NCI-H1930 (cell line): ENCODE data around the gene SRP72.

Experiments used
- DNase-seq, 2 experiments: peaks; one replicate each; lab custom pipeline; 2025; lab: John Stamatoyannopoulos, UW

Gene SRP72

DNA sequence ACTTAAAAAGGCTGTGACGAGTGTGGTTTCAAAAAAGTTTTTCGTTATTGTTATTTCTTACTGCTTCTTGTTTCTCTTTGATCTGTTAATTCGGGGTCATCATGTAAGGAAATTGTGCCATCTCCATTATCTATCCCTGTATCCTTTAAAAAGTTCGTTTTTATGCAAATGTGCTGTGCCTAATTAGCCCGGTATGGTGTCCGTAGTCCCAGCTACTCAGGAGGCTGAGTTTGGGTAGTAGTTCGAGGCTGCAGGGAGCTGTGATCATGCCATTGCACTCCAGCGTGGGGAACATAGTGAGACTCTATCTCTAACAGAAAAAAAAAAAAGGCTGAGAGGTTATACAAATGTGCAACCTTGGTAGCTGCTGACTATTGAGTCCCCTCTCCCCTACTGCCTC, 83.2 kb downstream of the SRP72 start:
- DNase-seq = no peak

DNA sequence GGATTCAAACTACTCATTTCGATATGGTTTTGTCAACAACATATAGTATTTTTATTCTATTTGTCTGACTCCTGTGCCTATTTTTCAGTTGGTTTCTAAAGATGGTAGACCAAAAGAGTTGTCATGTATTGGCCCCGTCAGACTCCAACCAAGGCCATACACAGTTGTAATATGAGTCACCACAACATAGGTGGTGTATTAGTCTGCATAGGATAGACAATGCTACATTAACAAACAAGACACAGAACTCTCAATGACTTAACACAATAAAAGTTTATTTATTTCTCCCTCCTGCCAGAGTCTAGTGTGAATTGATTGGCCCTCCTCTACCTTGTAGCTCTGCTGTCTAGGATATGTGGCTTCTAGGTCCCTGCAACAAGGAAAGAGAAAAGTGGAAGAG, 84.1 kb downstream of the SRP72 start:
- no peak for DNase-seq

DNA sequence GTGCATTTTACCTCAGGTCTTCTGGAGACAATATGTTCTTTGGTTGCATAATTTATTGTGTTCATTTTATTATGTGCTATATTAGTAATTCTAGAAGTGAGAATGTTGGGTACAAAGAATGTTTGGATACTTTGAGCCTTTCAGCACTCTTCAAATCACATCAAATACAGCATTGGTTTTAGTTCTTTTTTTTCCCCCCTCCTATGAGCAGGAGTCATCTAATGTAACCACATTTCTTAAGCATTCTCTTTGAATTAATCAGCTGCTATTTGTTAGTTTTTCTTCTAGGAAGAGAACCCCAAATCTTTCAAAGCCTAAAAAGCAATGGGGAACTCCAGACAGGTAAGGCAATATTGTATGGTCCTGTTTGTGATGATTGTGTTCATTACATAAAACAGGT, 84.9 kb downstream of the SRP72 start:
- DNase-seq = no peak
